Measurements from ENCODE around the gene EP300.
A peak's percentile ranks its signal among the peaks of the same experiment; 100 is the strongest.
"Not testable (repeated sequence)": the region's sequence is repeated elsewhere in the genome, so short reads cannot be mapped to it uniquely, and the experiment has no call there.

Gene EP300

DNA sequence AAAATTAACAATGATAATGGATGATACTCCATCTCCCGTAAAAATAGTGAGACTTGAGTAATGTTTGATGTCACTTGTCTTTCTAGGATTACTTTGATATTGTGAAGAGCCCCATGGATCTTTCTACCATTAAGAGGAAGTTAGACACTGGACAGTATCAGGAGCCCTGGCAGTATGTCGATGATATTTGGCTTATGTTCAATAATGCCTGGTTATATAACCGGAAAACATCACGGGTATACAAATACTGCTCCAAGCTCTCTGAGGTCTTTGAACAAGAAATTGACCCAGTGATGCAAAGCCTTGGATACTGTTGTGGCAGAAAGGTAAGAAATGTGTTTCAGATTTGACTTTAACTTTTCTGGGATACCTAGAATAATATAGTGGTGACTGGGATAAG lies 64.7 kb downstream of the EP300 start:
- DNase-seq = no peak

DNA sequence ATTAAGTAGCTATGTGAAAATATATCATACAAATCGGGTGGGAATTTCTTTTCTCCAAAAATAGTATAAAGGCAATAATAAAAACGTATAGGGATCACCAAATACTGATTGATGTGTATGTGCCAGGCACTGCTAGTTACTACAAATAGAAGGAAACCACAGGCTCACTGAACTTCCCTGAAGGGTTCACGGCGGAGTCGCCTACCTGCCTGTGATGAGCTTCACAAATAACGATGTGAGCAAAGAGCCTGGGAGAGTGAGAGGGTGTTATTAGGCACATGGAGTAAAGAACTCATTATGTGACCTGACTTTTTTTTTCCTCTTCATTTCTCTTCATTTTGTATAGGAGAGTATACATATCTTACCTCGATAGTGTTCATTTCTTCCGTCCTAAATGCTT lies 76.8 kb downstream of the EP300 start:
- no peak for DNase-seq

DNA sequence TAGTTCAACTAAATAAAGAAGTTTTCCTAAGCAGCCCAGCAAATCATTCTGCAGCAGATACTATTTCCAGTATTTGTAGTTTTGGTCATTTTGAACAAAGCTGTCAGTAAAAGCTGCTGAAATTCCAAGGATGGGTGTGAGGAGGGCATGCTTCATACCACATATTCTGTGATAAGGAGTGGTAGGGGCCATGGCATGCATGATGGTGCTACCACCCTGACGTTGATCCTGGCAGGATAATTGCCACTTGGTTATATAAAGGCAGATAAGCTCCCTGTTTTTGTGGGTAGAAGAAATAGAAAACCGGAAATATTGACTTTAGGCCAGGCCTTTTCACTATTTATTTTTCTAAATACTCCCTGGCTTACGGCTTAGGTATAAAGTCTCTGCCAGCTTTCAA lies 79.6 kb downstream of the EP300 start:
- no peak for DNase-seq

DNA sequence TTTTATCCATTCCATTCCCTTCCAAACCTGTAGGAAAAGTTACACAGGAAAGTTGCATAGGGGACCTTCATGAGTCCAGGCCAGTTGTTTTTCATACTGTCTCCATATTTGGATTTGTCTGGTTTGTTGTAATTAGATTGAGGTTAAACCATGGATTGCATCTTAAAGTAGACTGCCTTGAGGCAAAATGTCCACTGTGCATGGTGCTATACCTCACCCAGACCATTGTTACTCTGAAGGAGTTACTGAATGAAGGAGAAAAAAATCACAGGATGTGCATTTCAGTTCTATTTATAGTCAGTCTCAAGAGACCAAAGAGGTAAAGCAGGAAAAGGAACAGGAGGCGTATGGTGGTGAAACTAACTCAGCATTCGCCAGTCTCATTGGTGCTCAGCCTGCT lies 83.2 kb downstream of the EP300 start:
- DNase-seq = no peak

DNA sequence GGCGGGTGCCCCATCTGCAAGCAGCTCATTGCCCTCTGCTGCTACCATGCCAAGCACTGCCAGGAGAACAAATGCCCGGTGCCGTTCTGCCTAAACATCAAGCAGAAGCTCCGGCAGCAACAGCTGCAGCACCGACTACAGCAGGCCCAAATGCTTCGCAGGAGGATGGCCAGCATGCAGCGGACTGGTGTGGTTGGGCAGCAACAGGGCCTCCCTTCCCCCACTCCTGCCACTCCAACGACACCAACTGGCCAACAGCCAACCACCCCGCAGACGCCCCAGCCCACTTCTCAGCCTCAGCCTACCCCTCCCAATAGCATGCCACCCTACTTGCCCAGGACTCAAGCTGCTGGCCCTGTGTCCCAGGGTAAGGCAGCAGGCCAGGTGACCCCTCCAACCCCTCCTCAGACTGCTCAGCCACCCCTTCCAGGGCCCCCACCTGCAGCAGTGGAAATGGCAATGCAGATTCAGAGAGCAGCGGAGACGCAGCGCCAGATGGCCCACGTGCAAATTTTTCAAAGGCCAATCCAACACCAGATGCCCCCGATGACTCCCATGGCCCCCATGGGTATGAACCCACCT lies 84.7 kb downstream of the EP300 start:
- DNase-seq = no peak

DNA sequence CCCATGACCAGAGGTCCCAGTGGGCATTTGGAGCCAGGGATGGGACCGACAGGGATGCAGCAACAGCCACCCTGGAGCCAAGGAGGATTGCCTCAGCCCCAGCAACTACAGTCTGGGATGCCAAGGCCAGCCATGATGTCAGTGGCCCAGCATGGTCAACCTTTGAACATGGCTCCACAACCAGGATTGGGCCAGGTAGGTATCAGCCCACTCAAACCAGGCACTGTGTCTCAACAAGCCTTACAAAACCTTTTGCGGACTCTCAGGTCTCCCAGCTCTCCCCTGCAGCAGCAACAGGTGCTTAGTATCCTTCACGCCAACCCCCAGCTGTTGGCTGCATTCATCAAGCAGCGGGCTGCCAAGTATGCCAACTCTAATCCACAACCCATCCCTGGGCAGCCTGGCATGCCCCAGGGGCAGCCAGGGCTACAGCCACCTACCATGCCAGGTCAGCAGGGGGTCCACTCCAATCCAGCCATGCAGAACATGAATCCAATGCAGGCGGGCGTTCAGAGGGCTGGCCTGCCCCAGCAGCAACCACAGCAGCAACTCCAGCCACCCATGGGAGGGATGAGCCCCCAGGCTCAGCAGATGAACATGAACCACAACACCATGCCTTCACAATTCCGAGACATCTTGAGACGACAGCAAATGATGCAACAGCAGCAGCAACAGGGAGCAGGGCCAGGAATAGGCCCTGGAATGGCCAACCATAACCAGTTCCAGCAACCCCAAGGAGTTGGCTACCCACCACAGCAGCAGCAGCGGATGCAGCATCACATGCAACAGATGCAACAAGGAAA lies 85.4 kb downstream of the EP300 start:
- no peak for DNase-seq

DNA sequence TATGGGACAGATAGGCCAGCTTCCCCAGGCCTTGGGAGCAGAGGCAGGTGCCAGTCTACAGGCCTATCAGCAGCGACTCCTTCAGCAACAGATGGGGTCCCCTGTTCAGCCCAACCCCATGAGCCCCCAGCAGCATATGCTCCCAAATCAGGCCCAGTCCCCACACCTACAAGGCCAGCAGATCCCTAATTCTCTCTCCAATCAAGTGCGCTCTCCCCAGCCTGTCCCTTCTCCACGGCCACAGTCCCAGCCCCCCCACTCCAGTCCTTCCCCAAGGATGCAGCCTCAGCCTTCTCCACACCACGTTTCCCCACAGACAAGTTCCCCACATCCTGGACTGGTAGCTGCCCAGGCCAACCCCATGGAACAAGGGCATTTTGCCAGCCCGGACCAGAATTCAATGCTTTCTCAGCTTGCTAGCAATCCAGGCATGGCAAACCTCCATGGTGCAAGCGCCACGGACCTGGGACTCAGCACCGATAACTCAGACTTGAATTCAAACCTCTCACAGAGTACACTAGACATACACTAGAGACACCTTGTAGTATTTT lies 86.1 kb downstream of the EP300 start:
- DNase-seq = no peak

DNA sequence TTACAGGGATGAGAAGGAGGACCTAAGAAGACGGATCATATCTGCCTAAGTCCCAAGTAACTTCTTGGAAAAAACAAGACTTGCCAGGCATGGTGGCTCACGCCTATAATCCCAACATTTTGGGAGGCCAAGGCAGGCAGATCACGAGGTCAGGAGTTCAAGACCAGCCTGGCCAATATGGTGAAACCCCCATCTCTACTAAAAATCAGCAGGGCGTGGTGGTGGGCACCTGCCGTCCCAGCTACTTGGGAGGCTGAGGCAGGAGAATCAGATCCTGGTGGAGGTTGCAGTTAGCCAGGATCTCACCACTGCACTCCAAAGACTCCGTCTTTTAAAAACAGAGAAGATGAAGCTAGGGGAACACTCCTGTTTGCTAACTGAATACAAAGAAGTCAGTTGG lies 88.0 kb downstream of the EP300 start:
- DNase-seq = not testable (repeated sequence)

DNA sequence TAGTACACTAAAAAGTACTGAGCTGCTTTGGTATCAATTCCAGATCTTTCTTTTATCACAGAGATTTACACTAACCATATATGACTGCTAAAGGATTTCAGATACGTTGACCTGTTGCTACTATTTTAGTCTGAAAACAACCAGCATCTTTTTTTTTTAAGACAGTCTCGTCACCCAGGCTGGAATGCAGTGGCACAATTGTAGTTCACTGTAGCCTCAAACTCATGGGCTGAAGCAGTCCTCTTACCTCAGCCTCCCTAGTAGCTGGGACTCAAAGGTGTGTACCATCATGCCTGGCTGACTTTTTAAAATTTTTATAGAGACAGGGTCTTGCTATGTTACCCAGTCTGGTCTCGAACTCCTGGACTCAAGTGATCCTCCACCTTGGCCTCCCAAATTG lies 88.5 kb downstream of the EP300 start:
- DNase-seq = no peak

DNA sequence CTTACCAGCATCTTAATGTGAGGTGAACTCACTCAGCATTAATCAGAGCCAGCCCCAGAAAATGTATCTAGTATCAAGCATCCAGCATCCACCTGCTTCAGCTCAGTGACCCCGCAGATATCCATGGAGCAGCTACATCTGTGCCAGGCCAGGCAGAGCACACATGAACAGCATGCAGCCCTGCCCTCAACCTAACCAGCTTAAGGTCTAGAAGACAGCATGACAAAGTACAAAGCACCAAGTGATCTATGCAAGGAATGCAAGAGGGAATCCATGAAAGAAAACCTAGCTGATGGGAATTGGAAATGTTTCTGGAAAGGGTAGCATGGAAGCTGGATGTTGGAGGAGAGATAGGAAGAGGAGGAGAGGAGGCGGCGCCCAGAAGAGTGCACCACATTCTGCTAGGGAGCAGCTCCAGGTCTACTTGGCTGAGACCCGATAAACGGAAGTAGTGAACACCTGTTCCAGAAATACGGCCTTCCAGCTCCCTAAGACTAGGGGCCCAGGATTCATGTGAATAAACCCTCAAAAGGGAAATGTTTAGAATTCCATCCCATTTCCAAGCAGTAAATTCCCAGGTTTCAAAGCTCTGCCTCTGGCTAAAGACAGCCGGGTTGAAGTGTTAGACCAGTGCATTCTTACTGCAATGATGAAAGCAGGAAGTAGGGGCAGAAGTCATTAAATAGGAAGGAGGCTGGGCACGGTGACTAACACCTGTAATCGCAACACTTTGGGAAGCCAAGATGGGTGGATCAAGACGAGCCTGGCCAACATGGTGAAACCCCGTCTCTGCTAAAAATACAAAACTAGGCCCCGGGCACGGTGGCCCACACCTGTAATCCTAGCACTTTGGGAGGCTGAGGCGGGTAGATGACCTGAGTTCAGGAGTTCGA lies 89.2 kb downstream of the EP300 start:
- DNase-seq = no peak

DNA sequence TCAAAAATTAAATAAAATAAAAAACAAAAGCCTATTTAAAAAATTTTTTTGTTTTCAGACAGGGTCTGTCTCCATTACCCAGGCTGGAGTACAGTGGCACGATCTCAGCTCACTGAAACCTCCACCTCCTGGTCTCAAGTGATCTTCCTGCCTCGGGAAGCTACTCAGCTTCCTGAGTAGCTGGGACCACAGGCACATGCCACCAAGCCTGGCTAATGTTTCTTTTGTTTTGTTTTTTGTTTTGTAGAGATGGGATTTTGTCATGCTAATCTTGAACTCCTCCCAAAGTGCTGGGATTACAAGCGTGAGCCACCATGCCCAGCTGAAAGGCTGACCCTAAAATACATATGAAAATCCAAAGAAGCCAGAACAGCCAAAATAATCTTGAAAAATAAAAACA lies 92.3 kb downstream of the EP300 start:
- no peak for DNase-seq

DNA sequence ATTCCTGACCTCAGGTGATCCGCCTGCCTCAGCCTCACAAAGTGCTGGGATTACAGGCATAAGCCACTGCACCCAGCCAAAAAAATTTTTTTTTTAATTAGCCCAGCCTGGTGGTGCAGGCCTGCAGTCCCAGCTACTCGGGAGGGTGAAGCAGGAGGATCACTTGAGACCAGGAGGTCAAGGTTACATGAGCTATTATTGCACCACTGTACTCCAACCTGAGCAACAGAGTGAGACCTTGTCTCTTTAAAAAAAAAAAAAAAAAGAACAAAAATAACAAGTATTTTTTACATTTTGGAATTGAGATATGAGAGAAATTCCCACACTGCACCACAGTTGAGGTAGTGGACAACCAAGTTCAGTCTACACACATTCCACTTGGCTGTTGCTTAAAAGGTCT lies 99.1 kb downstream of the EP300 start:
- DNase-seq = no peak

DNA sequence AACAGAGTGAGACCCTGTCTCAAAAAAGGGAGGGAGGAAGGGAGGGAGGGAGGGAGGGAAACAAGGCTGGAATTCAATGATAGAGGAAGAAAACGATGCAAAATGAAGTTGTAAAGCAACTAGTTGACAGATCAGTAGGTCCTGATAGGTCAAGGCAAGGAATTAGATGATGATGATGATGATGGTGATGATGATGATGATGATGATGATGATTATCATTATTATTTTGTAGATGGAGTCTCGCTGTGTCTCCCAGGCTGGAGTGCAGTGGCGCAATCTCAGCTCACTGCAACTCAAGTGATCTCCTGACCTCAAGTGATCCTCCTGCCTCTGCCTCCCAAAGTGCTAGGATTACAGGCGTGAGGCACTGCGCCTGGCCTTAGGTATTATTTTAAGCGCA lies 101.4 kb downstream of the EP300 start:
- no peak for DNase-seq

DNA sequence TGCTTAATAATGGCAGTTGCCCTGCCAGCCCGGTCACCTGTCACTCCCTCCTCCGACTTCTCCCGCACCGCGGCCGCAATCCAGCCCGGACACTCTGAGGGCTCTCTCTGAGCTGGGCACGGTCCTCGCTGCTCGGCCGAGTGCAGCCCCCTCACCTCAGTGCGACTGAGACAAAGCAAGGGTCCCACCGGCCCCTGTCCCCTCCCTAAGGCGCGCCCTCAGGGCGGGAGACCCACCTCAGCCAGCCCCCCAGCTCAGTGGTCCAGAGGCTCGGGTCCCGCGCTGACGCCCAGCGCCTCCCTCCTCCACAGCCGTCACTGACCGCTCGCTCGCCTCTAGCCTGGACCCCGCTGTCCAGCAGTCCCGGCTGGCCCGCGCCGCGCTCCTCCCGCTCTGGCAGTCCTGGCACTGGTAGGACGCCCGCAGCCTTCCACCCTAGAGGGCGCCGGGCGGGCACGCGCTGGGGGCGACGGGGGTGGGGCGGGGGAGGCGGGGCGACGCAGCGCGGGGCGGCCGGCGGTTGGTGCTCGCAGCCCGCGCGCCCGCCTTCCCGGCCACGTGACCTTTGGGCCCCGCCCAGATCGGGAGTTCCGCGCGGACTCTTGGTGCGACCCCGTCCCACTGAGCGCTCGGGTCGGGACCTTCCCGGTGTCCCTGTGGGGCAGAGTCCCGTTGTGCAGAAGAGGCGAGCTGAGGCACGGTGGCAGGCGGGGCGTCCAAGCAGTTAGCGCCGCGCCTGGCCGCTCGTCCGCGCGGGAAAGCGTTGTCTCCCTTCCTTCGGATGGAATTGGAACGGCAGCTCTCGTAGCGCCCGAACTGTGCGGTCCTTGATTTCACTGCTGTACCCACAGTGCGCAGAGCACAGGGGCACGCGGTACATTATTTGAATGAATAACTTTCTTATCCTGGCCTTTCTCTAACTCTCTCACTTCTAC lies 104.9 kb downstream of the EP300 start:
- DNase-seq = peak; percentile 76

DNA sequence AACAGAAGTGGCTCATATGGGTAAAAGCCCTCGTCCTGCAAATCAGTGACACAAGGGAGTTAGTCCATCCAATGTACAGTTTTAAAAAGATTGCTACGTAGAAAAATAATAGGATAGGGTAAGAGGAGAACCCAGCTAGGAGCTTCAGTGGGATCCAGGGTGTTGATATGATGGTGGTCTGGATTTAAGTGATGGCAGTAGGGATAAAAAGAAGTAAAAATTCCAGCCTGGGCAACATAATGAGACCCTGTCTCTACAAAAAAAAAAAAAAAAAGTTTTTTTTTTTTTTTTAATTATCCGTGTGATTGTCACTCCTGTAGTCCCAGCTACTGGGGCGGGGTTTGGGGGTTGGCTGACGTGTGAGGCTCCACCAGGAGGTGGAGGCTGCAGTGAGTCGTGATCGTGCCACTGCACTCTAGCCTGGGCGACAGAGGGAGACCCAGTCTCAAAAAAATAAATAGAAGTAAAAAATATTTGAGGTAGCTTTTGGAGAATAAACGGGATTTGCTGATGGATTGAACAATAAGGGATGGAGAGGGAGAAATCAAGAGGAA lies 105.7 kb downstream of the EP300 start:
- peak; percentile 42 for DNase-seq

DNA sequence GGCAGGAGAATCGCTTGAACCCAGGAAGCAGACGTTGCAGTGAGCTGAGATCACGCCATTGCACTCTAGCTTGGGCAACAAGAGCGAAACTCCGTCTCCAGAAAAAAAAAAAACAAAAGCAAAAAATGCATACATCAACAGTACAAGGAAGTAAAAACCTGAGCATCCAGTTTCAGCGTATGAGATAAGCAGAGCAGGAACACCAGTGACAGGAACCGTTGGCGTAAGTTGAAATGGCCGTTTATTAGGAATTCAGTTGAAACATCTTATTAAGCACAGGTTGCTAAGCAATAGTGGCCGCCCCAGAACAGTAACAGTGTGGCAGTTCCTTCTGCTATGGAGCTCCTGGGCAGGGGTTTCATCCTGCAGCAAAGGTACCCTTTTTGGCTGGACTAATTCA lies 108.7 kb downstream of the EP300 start:
- no peak for DNase-seq

DNA sequence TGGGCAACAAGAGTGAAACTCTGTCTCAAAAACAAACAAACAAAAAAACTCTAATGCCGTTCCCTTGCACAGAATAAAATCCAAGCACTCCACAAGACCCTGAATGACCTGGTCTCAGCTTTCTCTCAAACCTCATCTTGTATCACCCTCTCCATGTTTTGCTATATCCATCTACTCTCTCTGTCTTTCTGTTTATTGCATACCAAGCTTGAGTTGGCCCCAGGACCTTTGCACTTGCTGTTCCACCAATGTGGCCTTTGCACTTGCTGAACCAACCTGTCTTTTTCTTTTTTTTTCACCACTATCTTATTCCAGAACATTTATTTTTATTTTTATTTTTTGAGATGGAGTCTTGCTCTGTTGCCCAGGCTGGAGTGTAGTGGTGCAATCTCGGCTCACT lies 110.7 kb downstream of the EP300 start:
- DNase-seq = no peak

DNA sequence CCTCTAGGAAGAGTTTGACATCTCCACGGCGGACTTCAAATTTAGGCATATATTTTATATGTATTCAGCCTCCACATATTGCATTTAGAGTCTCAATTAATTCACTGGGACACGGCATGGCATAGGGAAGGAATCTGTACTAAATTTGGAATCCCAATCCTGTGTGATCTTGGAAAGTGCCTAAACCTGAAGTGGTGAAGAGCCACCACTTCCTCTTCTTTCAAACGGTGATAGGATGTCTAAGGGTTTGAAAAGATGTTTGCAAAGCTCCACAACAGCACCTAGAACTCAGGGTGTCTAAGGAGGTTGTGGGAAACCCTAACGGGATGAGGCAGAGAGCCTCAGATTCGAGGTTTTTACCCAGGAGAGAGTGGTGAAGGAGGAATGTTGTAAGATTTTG lies 111.7 kb downstream of the EP300 start:
- DNase-seq = no peak

DNA sequence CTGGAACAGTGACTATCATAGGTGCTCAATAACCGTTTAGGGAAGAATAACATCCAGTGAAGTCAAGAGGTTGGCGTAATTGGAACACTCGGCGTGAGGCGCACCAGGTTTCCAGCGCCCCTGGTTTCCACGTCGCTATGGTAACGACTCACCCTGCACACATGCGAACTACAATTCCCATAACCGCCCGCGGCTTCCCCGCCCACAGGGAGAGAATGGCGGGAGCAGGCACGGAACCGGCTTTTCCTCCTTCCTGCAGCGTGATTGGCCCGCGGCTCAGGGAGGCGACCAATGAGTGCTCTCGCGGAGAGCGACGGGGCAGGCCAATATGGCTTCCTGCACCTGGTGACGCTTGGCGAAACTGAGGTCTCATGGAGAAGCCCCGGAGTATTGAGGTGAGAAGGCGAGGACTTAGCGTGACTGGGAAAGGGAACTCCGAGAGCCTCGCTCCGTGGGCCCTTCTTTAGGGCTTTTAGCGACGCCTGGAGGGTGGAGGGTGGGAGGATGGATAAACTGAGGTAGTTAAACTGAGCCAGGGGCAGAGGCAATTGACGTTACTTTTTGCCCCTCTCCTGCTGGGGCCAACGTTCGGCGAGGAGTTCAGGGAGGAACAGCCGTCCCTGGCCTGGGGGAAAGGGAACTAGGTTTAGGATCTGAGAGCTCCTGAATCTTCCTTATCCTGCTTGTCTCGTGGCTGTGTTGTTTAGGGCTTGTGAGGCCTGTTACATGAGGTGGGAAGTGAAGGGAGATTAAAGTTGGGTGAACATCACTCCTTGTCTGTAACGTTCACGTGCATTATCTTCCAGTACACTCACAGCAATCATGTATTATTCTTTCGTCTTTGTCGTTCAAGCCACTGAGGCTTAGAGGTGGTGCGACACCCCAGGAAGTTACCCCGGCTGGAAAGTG lies 112.9 kb downstream of the EP300 start, which contains the start of gene L3MBTL2:
L3MBTL2 (plus strand) TSS at position 321 of the 909 bp plus-strand sequence; CDS start at position 372, 51 bp downstream.
- peak; percentile 97 for DNase-seq

DNA sequence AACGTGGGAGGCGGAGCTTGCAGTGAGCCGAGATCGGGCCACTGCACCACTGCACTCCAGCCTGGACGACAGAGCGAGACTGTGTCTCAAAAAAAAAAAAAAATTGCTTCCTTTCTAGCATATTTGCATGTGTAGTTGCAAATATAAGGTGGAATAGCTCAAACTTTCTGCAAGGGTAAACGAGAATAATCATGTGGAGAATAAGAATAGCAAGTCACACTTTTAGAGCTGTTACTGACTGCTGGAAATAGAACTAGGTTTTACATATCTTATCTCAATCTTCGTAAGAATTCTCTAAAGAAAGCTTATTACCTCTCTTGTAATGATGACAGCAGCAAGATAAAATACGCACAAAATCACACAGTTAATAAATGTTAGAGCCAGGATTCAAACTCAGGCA lies 114.3 kb downstream of the EP300 start:
- no peak for DNase-seq

DNA sequence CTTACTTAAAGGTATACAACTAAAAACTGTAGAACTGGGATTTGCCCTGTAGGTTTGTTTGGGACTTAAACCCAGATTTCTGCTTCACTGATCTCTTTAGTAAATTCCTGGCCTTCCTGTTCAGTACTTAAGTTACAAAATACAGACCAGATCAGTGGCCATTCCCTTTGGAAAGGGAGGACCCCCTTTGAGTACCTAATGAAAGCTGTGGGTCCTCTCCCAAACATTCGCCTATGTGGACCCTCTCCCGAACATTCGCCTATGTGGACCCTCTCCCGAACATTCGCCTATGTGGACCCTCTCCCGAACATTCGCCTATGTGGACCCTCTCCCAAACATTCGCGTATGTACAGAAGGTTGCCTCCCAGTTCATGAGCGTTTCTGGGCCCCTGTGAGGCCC lies 123.0 kb downstream of the EP300 start:
- DNase-seq = no peak

All from NCI-H1105 (cell line).